K562 (cell line): ENCODE results near the gene ZBTB22. TPM values are rescaled to one million over a fixed set of nuclear protein-coding genes. Genes with fewer than 3 reads are reported as not detected.

Source experiments
- ATF7 ChIP-seq: fragments of 450-650 bp; IDR thresholded peaks from 2 replicates; pipeline ENCODE4 v1.7.1; 2014; ENCODE audit warnings: mild to moderate bottlenecking, moderate library complexity
- BCL6 ChIP-seq: fragments of 250-450 bp; sonication (Bioruptor Pico); IDR thresholded peaks from 2 replicates; pipeline ENCODE4 v1.4.0; 2020
- CC2D1A ChIP-seq: fragments of 450-650 bp; IDR thresholded peaks from 2 replicates; pipeline ENCODE4 v1.6.1; 2017; ENCODE audit warnings: mild to moderate bottlenecking
- CTBP1 ChIP-seq: fragments of 450-650 bp; IDR thresholded peaks from 2 replicates; pipeline ENCODE4 v1.6.1; 2016; ENCODE audit warnings: borderline replicate concordance
- ETV1 ChIP-seq: fragments of 450-650 bp; conservative IDR thresholded peaks from 2 replicates; pipeline ENCODE4 v1.6.1; 2016; ENCODE audit warnings: missing genetic modification characterization, control low read depth, low read depth, missing compliant biosample characterization
- FIP1L1 ChIP-seq: fragments of 200-400 bp; formaldehyde crosslinking; IDR thresholded peaks from 2 replicates; pipeline ENCODE4 v1.6.1; 2018; ENCODE audit warnings: mild to moderate bottlenecking, low read depth, low read length; ENCODE audit not compliant: poor library complexity, severe bottlenecking
- FOXJ2 ChIP-seq: fragments of 200-800 bp; sonication (Bioruptor generic); IDR thresholded peaks from 2 replicates; pipeline ENCODE4 v1.6.1; 2016; ENCODE audit warnings: missing genetic modification characterization, missing compliant biosample characterization
- FOXK2 ChIP-seq, 2 experiments: fragments of 450-650 bp; IDR thresholded peaks in 1 of 2; conservative IDR thresholded peaks in 1 of 2; 2 replicates each; pipeline ENCODE4 v1.6.1; 2016; ENCODE audit warnings: low read depth in 2 of 2, mild to moderate bottlenecking in 1 of 2
- HNRNPL ChIP-seq: fragments of 200-400 bp; formaldehyde crosslinking; IDR thresholded peaks from 2 replicates; pipeline ENCODE4 v1.6.1; 2017; ENCODE audit warnings: low read depth, mild to moderate bottlenecking, low read length
- NFRKB ChIP-seq: fragments of 450-650 bp; IDR thresholded peaks from 2 replicates; pipeline ENCODE4 v1.6.1; 2016; ENCODE audit warnings: low read depth
- NONO ChIP-seq, 2 experiments: fragments of 200-400 bp in 1 of 2; fragments of 450-650 bp in 1 of 2; formaldehyde crosslinking in 1 of 2; IDR thresholded peaks; 2 replicates each; pipeline ENCODE4 v1.6.1; 2017; ENCODE audit warnings: low read depth in 2 of 2, mild to moderate bottlenecking in 2 of 2, moderate library complexity in 2 of 2, low read length in 1 of 2
- POLR2A ChIP-seq: fragments of 450-650 bp; conservative IDR thresholded peaks from 2 replicates; pipeline ENCODE4 v1.6.1; 2016
- PTRF ChIP-seq: fragments of 450-650 bp; IDR thresholded peaks from 2 replicates; pipeline ENCODE4 v1.6.1; 2016; ENCODE audit warnings: mild to moderate bottlenecking, missing genetic modification characterization, missing compliant biosample characterization
- RAD51 ChIP-seq: fragments of 450-650 bp; IDR thresholded peaks from 2 replicates; pipeline ENCODE4 v1.7.1; 2016; ENCODE audit warnings: low read depth, mild to moderate bottlenecking, borderline replicate concordance
- RB1 ChIP-seq: fragments of 450-650 bp; IDR thresholded peaks from 2 replicates; pipeline ENCODE4 v1.6.1; 2017; ENCODE audit warnings: low read depth, mild to moderate bottlenecking
- SLC30A9 ChIP-seq: fragments of 250-450 bp; sonication (Bioruptor Pico); IDR thresholded peaks from 2 replicates; pipeline ENCODE4 v1.8.0; 2022; ENCODE audit warnings: mild to moderate bottlenecking, moderate library complexity
- SRSF1 ChIP-seq: fragments of 200-400 bp; formaldehyde crosslinking; IDR thresholded peaks from 2 replicates; pipeline ENCODE4 v1.6.1; 2017; ENCODE audit warnings: mild to moderate bottlenecking, low read depth, low read length, moderate library complexity
- TAF15 ChIP-seq: fragments of 200-400 bp; formaldehyde crosslinking; IDR thresholded peaks from 2 replicates; pipeline ENCODE4 v1.6.1; 2017; ENCODE audit warnings: mild to moderate bottlenecking, low read depth, low read length, moderate library complexity
- TFAM ChIP-seq: fragments of 250-450 bp; sonication (Bioruptor Pico); conservative IDR thresholded peaks from 2 replicates; pipeline ENCODE4 v1.5.0; 2021; ENCODE audit warnings: mild to moderate bottlenecking, moderate library complexity
- ZBED1 ChIP-seq: IDR thresholded peaks from 2 replicates; pipeline ENCODE4 v1.6.1; 2014
- ZNF121 ChIP-seq: sonication (generic); formaldehyde crosslinking; conservative IDR thresholded peaks from 2 replicates; pipeline ENCODE4 v1.8.0; 2022; ENCODE audit warnings: missing genetic modification reagents
- ZNF766 ChIP-seq: fragments of 200-800 bp; sonication (Bioruptor generic); conservative IDR thresholded peaks from 2 replicates; pipeline ENCODE4 v1.6.1; 2016; ENCODE audit warnings: missing genetic modification characterization, missing compliant biosample characterization
- polyA plus RNA-seq, 8 experiments: library from polyadenylated mRNA; depleted of rRNA in 4 of 8; stranded (reverse) in 5 of 8; unstranded in 3 of 8; fragments of >200 nt; fragmentation: Nextera tagmentation in 2 of 8; fragmentation: Illumina TruSeq in 1 of 8; extraction: Ambion mirVana in 2 of 8; extraction: Trizol in 1 of 8; gene quantifications; 2 replicates each; pipeline versions ENCODE4 v1.2.1 to v1.2.3, GENCODE V29; 2011 to 2014; ENCODE audit warnings: inconsistent platforms in 1 of 8, missing spikeins in 1 of 8
- total RNA-seq, 7 experiments: library from RNA; depleted of rRNA in 6 of 7; stranded (reverse); fragments of >200 nt in 6 of 7; fragmentation: Illumina TruSeq in 2 of 7; extraction: Trizol in 2 of 7; gene quantifications; 2 replicates each; pipeline versions ENCODE4 v1.2.1 to v1.2.3, GENCODE V29; 2011 to 2021; ENCODE audit warnings: low replicate concordance in 1 of 7
- TF ChIP-seq, protein P1 (sequence below): fragments of 250-450 bp; sonication (Bioruptor Pico); IDR thresholded peaks from 2 replicates; pipeline ENCODE4 v1.5.0; 2022; ENCODE audit warnings: mild to moderate bottlenecking
- TF ChIP-seq, protein P2 (sequence below), 2 experiments: fragments of 450-650 bp; conservative IDR thresholded peaks; 2 replicates each; pipeline ENCODE4 v1.6.1; 2017; ENCODE audit warnings: mild to moderate bottlenecking in 2 of 2, moderate library complexity in 2 of 2
- TF ChIP-seq, protein P3 (sequence below), 2 experiments: fragments of 450-650 bp; IDR thresholded peaks; 2 replicates each; pipeline ENCODE4 v1.6.1; 2016

Gene ZBTB22
- total and polyA plus RNA-seq, 9 of the 15 experiments (the other 6 are each of a cell fraction or from before 2014, with no cell fraction given): 0.21 to 11.9 (median 7.1) TPM

DNA sequence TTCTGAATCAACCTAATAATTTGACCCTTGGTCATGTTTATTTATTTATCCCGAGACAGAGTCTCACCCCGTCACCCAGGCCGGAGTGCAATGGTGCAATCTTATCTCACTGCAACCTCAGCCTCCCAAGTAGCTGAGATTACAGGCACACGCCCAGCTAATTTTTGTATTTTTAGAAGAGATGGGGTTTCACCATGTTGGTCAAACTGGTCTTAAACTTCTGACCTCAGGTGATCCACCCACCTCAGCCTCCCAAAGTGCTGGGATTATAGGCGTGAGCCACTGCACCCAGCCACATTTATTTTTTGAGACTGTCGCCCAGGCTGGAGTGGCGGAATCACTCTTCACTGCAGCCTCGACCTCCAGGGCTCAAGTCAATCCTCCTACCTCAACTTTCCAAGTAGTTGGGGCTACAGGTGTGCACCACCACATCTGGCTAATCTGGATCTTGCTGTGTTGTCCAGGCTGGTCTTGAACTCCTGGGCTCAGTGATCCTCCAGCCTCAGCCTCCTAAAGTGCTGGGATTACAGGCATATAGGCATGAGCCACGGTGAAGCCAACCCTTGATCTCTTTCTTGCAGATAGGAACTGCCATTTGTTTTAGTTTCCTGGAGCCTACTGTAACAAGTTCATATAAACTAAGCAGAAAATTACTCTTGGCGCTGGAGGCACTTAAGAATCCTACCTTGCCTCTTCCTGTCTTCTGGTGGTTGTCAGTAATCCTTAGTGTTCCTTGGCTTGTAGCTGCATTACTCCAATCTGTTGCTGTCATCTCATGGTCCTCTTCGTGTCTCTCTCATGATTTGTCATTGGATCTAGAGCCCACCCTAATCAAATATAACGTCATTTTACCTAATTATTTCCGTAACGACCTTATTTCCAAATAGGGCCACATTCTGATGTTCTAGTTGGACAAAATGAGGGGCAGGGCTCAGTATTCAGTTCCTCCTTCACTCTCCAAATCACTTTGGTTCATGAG lies 43.3 kb downstream of the ZBTB22 start (continued):
- TF ChIP-seq, protein P1, sequence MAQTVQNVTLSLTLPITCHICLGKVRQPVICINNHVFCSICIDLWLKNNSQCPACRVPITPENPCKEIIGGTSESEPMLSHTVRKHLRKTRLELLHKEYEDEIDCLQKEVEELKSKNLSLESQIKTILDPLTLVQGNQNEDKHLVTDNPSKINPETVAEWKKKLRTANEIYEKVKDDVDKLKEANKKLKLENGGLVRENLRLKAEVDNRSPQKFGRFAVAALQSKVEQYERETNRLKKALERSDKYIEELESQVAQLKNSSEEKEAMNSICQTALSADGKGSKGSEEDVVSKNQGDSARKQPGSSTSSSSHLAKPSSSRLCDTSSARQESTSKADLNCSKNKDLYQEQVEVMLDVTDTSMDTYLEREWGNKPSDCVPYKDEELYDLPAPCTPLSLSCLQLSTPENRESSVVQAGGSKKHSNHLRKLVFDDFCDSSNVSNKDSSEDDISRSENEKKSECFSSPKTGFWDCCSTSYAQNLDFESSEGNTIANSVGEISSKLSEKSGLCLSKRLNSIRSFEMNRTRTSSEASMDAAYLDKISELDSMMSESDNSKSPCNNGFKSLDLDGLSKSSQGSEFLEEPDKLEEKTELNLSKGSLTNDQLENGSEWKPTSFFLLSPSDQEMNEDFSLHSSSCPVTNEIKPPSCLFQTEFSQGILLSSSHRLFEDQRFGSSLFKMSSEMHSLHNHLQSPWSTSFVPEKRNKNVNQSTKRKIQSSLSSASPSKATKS: no peak
- TF ChIP-seq TAF15 (no peak), PTRF (tag) (no peak), RB1 (no peak), ATF7 (no peak), SLC30A9 (CRISPR knock-in tag) (no peak), CTBP1 (no peak), CC2D1A (no peak), POLR2A (peak; percentile 74), NFRKB (no peak), HNRNPL (no peak), ZNF766 (no peak), TFAM (no peak), FOXK2 (conservative IDR thresholded peaks at IDR 0.05 in 1 of 2, IDR thresholded peaks at IDR 0.05 in 1 of 2; ENCODE audit: low read depth in 2 of 2) (no peak), SRSF1 (no peak), FIP1L1 (no peak), ETV1 (tag) (no peak), ZBED1 (0 out of 2 replicates have a peak, but pooled peaks have one; percentile 29), BCL6 (CRISPR knock-in tag) (no peak), ZNF121 (peak; percentile 97), RAD51 (no peak), FOXJ2 (tag) (no peak), NONO (IDR thresholded peaks at IDR 0.05; ENCODE audit: low read depth in 2 of 2, low read length in 1 of 2) (no peak)
- TF ChIP-seq, protein P2, sequence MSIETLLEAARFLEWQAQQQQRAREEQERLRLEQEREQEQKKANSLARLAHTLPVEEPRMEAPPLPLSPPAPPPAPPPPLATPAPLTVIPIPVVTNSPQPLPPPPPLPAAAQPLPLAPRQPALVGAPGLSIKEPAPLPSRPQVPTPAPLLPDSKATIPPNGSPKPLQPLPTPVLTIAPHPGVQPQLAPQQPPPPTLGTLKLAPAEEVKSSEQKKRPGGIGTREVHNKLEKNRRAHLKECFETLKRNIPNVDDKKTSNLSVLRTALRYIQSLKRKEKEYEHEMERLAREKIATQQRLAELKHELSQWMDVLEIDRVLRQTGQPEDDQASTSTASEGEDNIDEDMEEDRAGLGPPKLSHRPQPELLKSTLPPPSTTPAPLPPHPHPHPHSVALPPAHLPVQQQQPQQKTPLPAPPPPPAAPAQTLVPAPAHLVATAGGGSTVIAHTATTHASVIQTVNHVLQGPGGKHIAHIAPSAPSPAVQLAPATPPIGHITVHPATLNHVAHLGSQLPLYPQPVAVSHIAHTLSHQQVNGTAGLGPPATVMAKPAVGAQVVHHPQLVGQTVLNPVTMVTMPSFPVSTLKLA (conservative IDR thresholded peaks at IDR 0.05): 0 out of 4 replicates have a peak, but pooled peaks of 1 of the 2 experiments have one; percentile 5
- TF ChIP-seq, protein P3, sequence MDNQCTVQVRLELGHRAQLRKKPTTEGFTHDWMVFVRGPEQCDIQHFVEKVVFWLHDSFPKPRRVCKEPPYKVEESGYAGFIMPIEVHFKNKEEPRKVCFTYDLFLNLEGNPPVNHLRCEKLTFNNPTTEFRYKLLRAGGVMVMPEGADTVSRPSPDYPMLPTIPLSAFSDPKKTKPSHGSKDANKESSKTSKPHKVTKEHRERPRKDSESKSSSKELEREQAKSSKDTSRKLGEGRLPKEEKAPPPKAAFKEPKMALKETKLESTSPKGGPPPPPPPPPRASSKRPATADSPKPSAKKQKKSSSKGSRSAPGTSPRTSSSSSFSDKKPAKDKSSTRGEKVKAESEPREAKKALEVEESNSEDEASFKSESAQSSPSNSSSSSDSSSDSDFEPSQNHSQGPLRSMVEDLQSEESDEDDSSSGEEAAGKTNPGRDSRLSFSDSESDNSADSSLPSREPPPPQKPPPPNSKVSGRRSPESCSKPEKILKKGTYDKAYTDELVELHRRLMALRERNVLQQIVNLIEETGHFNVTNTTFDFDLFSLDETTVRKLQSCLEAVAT (IDR thresholded peaks at IDR 0.05): no peak
